GM12878 (cell line): ENCODE measurements around the gene CCDC177. TPM values are rescaled to one million over a fixed set of nuclear protein-coding genes. Genes with fewer than 3 reads are reported as not detected.

ENCODE experiments used
- CREM ChIP-seq: IDR thresholded peaks from 2 replicates; pipeline ENCODE4 v1.6.1; 2014; ENCODE audit warnings: antibody characterized with exemption, low read depth
- EGR1 ChIP-seq, 2 experiments: IDR thresholded peaks; 1 replicate in 1 of 2; 2 replicates in 1 of 2; pipeline ENCODE4 v1.6.1; 2011 to 2012; ENCODE audit warnings: low read depth in 2 of 2, low read length in 2 of 2, borderline replicate concordance in 1 of 2, mild to moderate bottlenecking in 1 of 2, moderate library complexity in 1 of 2
- FOXM1 ChIP-seq: IDR thresholded peaks from 2 replicates; pipeline ENCODE4 v1.6.1; 2012; ENCODE audit warnings: low read depth, mild to moderate bottlenecking, inconsistent platforms, low read length, moderate library complexity
- GABPA ChIP-seq: IDR thresholded peaks from 2 replicates; pipeline ENCODE4 v1.6.1; 2014; ENCODE audit warnings: antibody characterized with exemption, low read depth, mild to moderate bottlenecking, inconsistent platforms
- GATAD2B ChIP-seq: fragments of 450-650 bp; conservative IDR thresholded peaks from 2 replicates; pipeline ENCODE4 v1.6.1; 2017; ENCODE audit warnings: low read depth, mild to moderate bottlenecking, moderate library complexity
- IRF4 ChIP-seq: IDR thresholded peaks from 2 replicates; pipeline ENCODE4 v1.6.1; 2011; ENCODE audit warnings: low read depth, low read length
- MXI1 ChIP-seq: fragments of 150-350 bp; IDR thresholded peaks from 2 replicates; pipeline ENCODE4 v1.6.1; 2011; ENCODE audit warnings: low read depth, mild to moderate bottlenecking, inconsistent platforms, low read length, improper control_type of control experiment
- NR2C1 ChIP-seq: fragments of 450-650 bp; IDR thresholded peaks from 2 replicates; pipeline ENCODE4 v1.6.1; 2017; ENCODE audit warnings: antibody characterized with exemption, mild to moderate bottlenecking, moderate library complexity
- NR2C2 ChIP-seq: IDR thresholded peaks from 2 replicates; pipeline ENCODE4 v1.6.1; 2011; ENCODE audit warnings: borderline replicate concordance, low read depth; ENCODE audit not compliant: control insufficient read depth, insufficient read length
- NRF1 ChIP-seq: conservative IDR thresholded peaks from 2 replicates; pipeline ENCODE4 v1.6.1; 2011; ENCODE audit warnings: mild to moderate bottlenecking, low read depth, low read length, improper control_type of control experiment
- PAX8 ChIP-seq: fragments of 450-650 bp; IDR thresholded peaks from 2 replicates; pipeline ENCODE4 v1.6.1; 2017; ENCODE audit warnings: mild to moderate bottlenecking, moderate library complexity
- POLR2AphosphoS5 ChIP-seq: IDR thresholded peaks from 2 replicates; pipeline ENCODE4 v1.6.1; 2011; ENCODE audit warnings: mild to moderate bottlenecking, low read length, inconsistent platforms
- RBBP5 ChIP-seq: fragments of 200-600 bp; sonication (generic); conservative IDR thresholded peaks from 2 replicates; pipeline ENCODE4 v1.6.1; 2016
- SMC3 ChIP-seq: IDR thresholded peaks from 2 replicates; pipeline ENCODE4 v1.6.1; 2011; ENCODE audit warnings: low read length, improper control_type of control experiment, borderline replicate concordance
- SRF ChIP-seq, 2 experiments: IDR thresholded peaks; 2 replicates each; pipeline ENCODE4 v1.6.1; 2011; ENCODE audit warnings: low read depth in 2 of 2, low read length in 2 of 2, mild to moderate bottlenecking in 1 of 2, moderate library complexity in 1 of 2
- SUZ12 ChIP-seq: fragments of 200-600 bp; sonication (generic); IDR thresholded peaks from one replicate; pipeline ENCODE4 v1.6.1; 2018; ENCODE audit warnings: antibody characterized with exemption, mild to moderate bottlenecking; ENCODE audit not compliant: unreplicated experiment
- TARDBP ChIP-seq: IDR thresholded peaks from 2 replicates; pipeline ENCODE4 v1.6.1; 2016; ENCODE audit warnings: borderline replicate concordance
- TBL1XR1 ChIP-seq: IDR thresholded peaks from 2 replicates; pipeline ENCODE4 v1.6.1; 2012; ENCODE audit warnings: low read depth, low read length, improper control_type of control experiment
- TCF3 ChIP-seq: IDR thresholded peaks from 2 replicates; pipeline ENCODE4 v1.6.1; 2012; ENCODE audit warnings: low read depth, mild to moderate bottlenecking, low read length, borderline replicate concordance; ENCODE audit not compliant: insufficient read depth
- ZNF217 ChIP-seq: fragments of 450-650 bp; IDR thresholded peaks from 2 replicates; pipeline ENCODE4 v1.6.1; 2017; ENCODE audit warnings: antibody characterized with exemption, mild to moderate bottlenecking
- ZZZ3 ChIP-seq: IDR thresholded peaks from 2 replicates; pipeline ENCODE4 v1.6.1; 2011; ENCODE audit warnings: low read depth; ENCODE audit not compliant: control insufficient read depth, insufficient read length
- polyA plus RNA-seq, 11 experiments: library from polyadenylated mRNA; depleted of rRNA in 4 of 11; unstranded in 6 of 11; stranded (reverse) in 5 of 11; fragments of >200 nt; fragmentation: Nextera tagmentation in 4 of 11; fragmentation: Illumina TruSeq in 1 of 11; extraction: Ambion mirVana in 4 of 11; extraction: Trizol in 1 of 11; gene quantifications; 1 replicate in 1 of 11; 2 replicates in 10 of 11; pipeline versions ENCODE4 v1.2.1 to v1.2.3, GENCODE V29; 2011 to 2016; ENCODE audit warnings: inconsistent platforms in 2 of 11, missing spikeins in 2 of 11, low read depth in 1 of 11
- total RNA-seq, 4 experiments: library from RNA; depleted of rRNA in 3 of 4; stranded (reverse); fragments of >200 nt in 3 of 4; fragmentation: Illumina TruSeq in 1 of 4; extraction: Trizol in 1 of 4; gene quantifications; 2 replicates each; pipeline versions ENCODE4 v1.2.1 to v1.2.3, GENCODE V29; 2013 to 2021
- TF ChIP-seq, protein P1 (sequence below): fragments of 450-650 bp; IDR thresholded peaks from 2 replicates; pipeline ENCODE4 v1.6.1; 2016; ENCODE audit warnings: mild to moderate bottlenecking
- TF ChIP-seq, protein P2 (sequence below): fragments of 450-650 bp; formaldehyde crosslinking; IDR thresholded peaks from 2 replicates; pipeline ENCODE4 v1.5.0; 2022; ENCODE audit warnings: mild to moderate bottlenecking, missing genetic modification characterization

CCDC177 gene
- total and polyA plus RNA-seq, 10 of the 15 experiments (the other 5 are each of a cell fraction or from before 2014, with no cell fraction given), result not detected

DNA sequence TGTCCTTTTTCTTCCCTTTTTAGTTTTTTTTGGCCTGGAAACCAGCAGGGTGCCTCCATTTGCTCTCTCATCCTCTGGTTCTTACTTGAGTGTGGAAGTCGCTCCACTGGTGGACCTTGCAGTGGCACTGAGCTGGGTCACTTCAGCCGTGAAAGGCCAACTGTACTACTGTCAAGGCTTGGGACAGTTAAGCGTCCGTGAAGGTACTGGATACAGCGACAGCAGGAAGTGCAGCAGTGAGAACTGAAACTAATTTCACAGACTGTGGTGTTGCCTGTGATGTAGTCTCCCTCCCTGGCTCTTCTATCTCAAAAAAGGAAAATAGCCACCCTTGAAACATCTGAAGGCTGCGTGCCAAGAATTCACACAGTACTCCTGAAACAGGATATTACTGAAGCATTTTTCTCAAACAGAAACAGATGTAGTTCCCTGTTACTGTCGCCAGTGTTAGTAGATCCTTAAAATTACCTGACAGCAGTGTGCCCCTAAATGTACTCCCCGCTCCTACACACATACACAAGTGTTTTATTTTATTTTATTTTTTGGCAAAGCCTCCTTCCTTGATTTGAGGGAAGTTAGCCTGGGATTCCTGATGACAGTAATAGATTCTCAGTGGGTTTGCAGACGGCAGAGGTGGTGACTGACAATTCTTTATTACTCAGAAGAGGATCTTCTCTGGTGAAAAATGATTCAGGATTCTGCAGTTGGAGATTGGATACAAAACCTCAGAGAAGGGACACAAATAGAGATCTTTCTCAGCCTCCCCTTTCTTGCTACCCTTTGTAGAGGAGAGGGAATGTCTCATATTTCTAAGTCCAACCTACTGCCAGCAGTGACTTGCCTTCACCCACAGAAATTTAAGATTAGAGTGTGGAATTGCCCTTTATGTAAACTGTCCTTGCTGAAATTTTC, 41.1 kb upstream of the CCDC177 start (continued):
- no peak for TF ChIP-seq NRF1
- no peak for TF ChIP-seq NR2C2
- TF ChIP-seq SMC3, result peak; percentile 37; the same call in 1 of the 2 replicates
- TF ChIP-seq RBBP5, result no peak
- no peak for TF ChIP-seq SRF (IDR thresholded peaks at IDR 0.05; ENCODE audit: low read depth in 2 of 2, low read length in 2 of 2)
- TF ChIP-seq ZZZ3, result no peak
- TF ChIP-seq POLR2AphosphoS5, result peak; percentile 82
- peak; percentile 82; the same call in 1 of the 2 replicates for TF ChIP-seq IRF4
- TF ChIP-seq TBL1XR1, result peak; percentile 93
- no peak for TF ChIP-seq GABPA
- TF ChIP-seq TARDBP, result no peak
- TF ChIP-seq PAX8, result no peak
- no peak for TF ChIP-seq NR2C1
- TF ChIP-seq GATAD2B, result peak; percentile 96
- peak; percentile 93 for TF ChIP-seq FOXM1
- TF ChIP-seq MXI1, result no peak
- no peak for TF ChIP-seq ZNF217
- 0 out of 3 replicates have a peak, but pooled peaks of 1 of the 2 experiments have one; percentile 35 for TF ChIP-seq EGR1 (IDR thresholded peaks at IDR 0.05; ENCODE audit: borderline replicate concordance in 1 of 2, low read depth in 2 of 2, low read length in 2 of 2)
- no peak for TF ChIP-seq SUZ12
- TF ChIP-seq, protein P1, sequence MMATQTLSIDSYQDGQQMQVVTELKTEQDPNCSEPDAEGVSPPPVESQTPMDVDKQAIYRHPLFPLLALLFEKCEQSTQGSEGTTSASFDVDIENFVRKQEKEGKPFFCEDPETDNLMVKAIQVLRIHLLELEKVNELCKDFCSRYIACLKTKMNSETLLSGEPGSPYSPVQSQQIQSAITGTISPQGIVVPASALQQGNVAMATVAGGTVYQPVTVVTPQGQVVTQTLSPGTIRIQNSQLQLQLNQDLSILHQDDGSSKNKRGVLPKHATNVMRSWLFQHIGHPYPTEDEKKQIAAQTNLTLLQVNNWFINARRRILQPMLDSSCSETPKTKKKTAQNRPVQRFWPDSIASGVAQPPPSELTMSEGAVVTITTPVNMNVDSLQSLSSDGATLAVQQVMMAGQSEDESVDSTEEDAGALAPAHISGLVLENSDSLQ, result no peak; the same call in 1 of the 2 replicates
- TF ChIP-seq, protein P2, sequence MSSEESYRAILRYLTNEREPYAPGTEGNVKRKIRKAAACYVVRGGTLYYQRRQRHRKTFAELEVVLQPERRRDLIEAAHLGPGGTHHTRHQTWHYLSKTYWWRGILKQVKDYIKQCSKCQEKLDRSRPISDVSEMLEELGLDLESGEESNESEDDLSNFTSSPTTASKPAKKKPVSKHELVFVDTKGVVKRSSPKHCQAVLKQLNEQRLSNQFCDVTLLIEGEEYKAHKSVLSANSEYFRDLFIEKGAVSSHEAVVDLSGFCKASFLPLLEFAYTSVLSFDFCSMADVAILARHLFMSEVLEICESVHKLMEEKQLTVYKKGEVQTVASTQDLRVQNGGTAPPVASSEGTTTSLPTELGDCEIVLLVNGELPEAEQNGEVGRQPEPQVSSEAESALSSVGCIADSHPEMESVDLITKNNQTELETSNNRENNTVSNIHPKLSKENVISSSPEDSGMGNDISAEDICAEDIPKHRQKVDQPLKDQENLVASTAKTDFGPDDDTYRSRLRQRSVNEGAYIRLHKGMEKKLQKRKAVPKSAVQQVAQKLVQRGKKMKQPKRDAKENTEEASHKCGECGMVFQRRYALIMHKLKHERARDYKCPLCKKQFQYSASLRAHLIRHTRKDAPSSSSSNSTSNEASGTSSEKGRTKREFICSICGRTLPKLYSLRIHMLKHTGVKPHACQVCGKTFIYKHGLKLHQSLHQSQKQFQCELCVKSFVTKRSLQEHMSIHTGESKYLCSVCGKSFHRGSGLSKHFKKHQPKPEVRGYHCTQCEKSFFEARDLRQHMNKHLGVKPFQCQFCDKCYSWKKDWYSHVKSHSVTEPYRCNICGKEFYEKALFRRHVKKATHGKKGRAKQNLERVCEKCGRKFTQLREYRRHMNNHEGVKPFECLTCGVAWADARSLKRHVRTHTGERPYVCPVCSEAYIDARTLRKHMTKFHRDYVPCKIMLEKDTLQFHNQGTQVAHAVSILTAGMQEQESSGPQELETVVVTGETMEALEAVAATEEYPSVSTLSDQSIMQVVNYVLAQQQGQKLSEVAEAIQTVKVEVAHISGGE (CRISPR knock-in tag), result no peak
- TF ChIP-seq TCF3, result no peak
- TF ChIP-seq CREM, result peak; percentile 80
